PC-9 (cell line): ENCODE results near the gene STK24.

Experiments used
- EZH2 ChIP-seq: fragments of 200-600 bp; sonication (generic); IDR thresholded peaks from 2 replicates; pipeline ENCODE4 v1.8.0; 2017; ENCODE audit warnings: antibody characterized with exemption, low read depth
- TF ChIP-seq, protein P1 (sequence below): fragments of 200-600 bp; sonication (generic); conservative IDR thresholded peaks from 2 replicates; pipeline ENCODE4 v1.6.1; 2017; ENCODE audit warnings: mixed run types, antibody characterized with exemption, mild to moderate bottlenecking, moderate library complexity

DNA sequence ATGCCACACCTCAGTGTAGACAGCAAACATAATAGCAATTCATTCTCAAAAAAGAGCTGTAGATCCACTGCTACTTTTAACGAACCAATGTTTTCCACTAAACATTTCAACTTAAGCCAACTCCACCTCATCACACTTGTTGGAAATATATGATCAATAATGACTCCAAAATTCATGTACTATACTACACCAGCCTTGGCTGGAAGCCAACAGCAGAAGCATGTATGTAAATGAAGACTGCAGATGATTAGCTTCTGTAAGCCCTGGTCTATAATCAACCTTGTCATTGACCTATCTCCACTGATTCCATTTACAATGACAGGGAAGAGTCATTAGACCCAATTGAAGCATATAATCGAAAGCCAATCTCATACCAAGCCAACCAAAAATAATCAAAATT is 71.7 kb downstream of the STK24 start:
- TF ChIP-seq, protein P1, sequence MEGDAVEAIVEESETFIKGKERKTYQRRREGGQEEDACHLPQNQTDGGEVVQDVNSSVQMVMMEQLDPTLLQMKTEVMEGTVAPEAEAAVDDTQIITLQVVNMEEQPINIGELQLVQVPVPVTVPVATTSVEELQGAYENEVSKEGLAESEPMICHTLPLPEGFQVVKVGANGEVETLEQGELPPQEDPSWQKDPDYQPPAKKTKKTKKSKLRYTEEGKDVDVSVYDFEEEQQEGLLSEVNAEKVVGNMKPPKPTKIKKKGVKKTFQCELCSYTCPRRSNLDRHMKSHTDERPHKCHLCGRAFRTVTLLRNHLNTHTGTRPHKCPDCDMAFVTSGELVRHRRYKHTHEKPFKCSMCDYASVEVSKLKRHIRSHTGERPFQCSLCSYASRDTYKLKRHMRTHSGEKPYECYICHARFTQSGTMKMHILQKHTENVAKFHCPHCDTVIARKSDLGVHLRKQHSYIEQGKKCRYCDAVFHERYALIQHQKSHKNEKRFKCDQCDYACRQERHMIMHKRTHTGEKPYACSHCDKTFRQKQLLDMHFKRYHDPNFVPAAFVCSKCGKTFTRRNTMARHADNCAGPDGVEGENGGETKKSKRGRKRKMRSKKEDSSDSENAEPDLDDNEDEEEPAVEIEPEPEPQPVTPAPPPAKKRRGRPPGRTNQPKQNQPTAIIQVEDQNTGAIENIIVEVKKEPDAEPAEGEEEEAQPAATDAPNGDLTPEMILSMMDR = no peak
- no peak for TF ChIP-seq EZH2
